WI38 (cell line): Measurements from ENCODE around the gene CCR2.

Experiments used
- H3K4me3 ChIP-seq: 2 replicates; pipeline ENCODE4 v1.5.1; 2011; ENCODE audit warnings: low read depth, mild to moderate bottlenecking, control low read depth, low read length
- CTCF ChIP-seq: IDR thresholded peaks from 2 replicates; pipeline ENCODE4 v1.5.1; 2012; ENCODE audit warnings: low read depth, mild to moderate bottlenecking, control low read depth, low read length

Gene CCR2

GRCh38 chr3:46406443-46406787, 52.5 kb downstream of the CCR2 start:
- H3K4me3 ChIP-seq, result no peak overlapping the region
- TF ChIP-seq CTCF, result no peak

GRCh38 chr3:46406788-46407611, 53.1 kb downstream of the CCR2 start, which contains the start of the genes CCR5AS and CCRL2:
Gene CCR5AS, minus strand, starts transcription at chr3:46407066.
Gene CCRL2, plus strand, starts transcription at chr3:46407259. Its CDS starts 821 bp downstream, at chr3:46408080.
- H3K4me3 ChIP-seq, result peak within 1 kb of the TSS; percentile 47
- no peak for TF ChIP-seq CTCF

GRCh38 chr3:46407970-46408369, 54.1 kb downstream of the CCR2 start:
- peak overlapping the region; percentile 47; the same call in 1 of the 2 replicates for H3K4me3 ChIP-seq
- no peak for TF ChIP-seq CTCF

- no peak overlapping the region for H3K4me3 ChIP-seq
- no peak for TF ChIP-seq CTCF
These were observed 54.9 kb downstream of the CCR2 start for GRCh38 chr3:46408853-46409252.

GRCh38 chr3:46409739-46410489, 56.0 kb downstream of the CCR2 start:
- TF ChIP-seq CTCF, result no peak
- no peak overlapping the region for H3K4me3 ChIP-seq
